Activated T-cell treated with anti-CD3 and anti-CD28 coated beads, Interleukin-2, amount 50 U/mL, for 24 hours (primary cell): ENCODE measurements around the gene THAP11.

Source experiments
- DNase-seq: peaks from one replicate; pipeline ENCODE4 v3.0.0-alpha.2; 2020
- H3K27ac Mint-ChIP-seq: 2 replicates; pipeline ENCODE4 v1.8.0; 2020; ENCODE audit warnings: mild to moderate bottlenecking, mixed read lengths
- H3K27me3 Mint-ChIP-seq: 2 replicates; pipeline ENCODE4 v1.8.0; 2020; ENCODE audit warnings: mixed read lengths
- H3K36me3 Mint-ChIP-seq: 2 replicates; pipeline ENCODE4 v1.8.0; 2020; ENCODE audit warnings: low read depth, mixed read lengths
- H3K4me1 Mint-ChIP-seq: 2 replicates; pipeline ENCODE4 v1.8.0; 2020; ENCODE audit warnings: low read depth, mixed read lengths
- H3K4me3 Mint-ChIP-seq: 2 replicates; pipeline ENCODE4 v1.8.0; 2020; ENCODE audit warnings: mild to moderate bottlenecking, moderate library complexity, mixed read lengths
- H3K9me3 Mint-ChIP-seq: 2 replicates; pipeline ENCODE4 v1.8.0; 2020; ENCODE audit warnings: mixed read lengths

Gene THAP11

DNA sequence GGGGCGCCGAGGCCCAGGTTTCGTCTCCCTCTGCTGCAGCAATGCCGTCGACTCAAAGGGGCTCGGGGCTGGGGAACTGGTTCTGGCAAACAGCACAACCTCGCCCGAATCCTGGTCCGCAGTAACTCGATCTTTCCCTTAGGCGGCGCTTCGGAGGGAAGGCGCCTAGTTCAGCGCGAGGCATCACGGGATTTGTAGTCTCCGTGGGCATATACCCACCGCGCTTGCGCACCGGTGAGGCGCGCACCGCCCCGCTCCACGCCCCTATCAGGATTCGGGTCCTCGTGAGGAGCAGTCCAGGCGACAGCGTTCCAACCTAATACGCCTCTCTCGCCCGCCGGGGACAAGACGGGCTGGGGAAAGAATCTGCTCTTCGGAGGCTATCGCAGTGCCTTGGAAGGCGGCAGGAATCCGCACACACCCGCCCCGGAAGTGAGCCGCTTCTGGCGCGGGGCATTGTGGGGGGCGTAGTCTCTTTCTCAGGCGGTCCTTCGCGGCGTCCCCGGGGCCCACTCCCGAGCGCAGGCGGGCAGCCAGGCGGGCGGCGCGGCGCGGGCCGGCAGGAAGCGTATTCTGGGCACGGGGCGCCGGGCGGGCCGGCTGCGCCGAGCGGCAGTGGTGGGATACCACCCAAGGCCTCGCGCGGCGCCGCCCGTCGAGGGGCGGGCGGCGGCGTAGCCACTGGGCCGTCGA is at the start of gene THAP11:
THAP11 (plus strand) TSS at position 505 of the 693 bp plus-strand sequence. CDS start 235 bp downstream, outside the sequence.
- Mint-ChIP-seq H3K9me3 (no peaks in the 10 kb centered on the region), H3K4me3 (peak within 1 kb of the TSS; percentile 96), H3K36me3 (peaks cover 36% of the 10 kb centered on the region), H3K27me3 (no peaks in the 10 kb centered on the region), H3K4me1 (peaks cover 38% of the 10 kb centered on the region), H3K27ac (peak within 1 kb of the TSS; percentile 99)
- DNase-seq: peak; percentile 97

DNA sequence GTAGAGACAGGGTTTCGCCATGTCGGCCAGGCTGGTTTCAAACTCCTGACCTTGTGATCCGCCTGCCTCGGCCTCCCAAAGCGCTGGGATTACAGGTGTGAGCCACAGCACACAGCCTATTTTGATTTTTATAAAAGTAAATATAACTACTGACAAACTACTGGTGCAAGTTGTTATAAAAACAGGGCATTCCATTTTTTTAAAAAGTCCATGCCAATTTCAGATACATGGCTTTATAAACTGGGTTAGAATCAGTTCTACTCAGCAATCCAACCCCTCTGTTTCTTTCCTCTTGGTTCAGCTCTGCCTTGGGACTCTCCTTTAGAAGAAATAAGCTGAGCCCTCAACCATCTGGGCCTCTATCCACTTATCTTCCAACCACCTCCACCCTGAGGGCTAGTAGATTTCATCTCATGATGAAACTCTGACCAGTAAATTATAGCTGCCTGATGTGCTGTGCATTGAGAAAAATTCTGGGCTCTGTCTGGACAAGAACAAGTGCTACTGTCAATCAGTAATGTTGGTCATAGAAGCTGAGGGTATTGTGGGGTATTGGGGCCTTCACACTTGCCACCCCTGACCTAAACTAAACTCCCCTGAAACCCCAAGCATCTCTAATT is 45.9 kb upstream of the THAP11 start:
- Mint-ChIP-seq H3K9me3 (no peaks in the 10 kb centered on the region), H3K4me3 (no peak overlapping the region), H3K4me1 (peaks cover 39% of the 10 kb centered on the region), H3K36me3 (peaks cover 46% of the 10 kb centered on the region), H3K27me3 (no peaks in the 10 kb centered on the region), H3K27ac (no peak overlapping the region)
- DNase-seq: no peak

DNA sequence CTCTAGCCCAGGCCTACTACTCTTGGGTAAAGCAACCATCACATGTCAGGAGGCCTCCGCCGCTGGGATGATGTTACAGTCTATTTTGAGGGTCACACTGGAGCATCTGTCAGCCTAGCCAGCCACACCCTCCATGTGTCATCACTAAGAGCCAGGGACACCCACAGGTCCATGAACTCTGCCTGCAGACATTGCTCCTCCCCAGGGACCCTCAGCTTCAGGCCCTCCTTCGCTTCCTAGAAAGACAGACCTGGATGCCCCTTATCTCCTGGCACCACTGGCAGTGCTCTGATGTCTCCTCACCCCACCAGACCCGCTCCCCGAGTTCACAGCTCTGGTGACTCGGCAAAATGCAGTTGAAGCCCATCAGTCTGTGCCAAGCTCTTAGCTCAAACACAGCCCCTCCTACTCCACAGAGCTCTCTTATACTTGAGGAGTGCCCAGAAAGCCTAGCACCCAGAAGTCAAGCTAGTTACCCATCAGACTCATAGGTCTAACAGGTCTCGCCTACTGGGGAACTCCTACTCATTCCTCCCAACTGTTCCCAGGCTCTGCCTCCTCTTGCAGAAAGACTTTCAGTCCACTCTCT is 41.7 kb upstream of the THAP11 start:
- Mint-ChIP-seq H3K27me3 (no peaks in the 10 kb centered on the region), H3K4me1 (peaks cover 70% of the 10 kb centered on the region), H3K36me3 (peaks cover 81% of the 10 kb centered on the region), H3K27ac (peak overlapping the region; percentile 63), H3K4me3 (no peak overlapping the region), H3K9me3 (no peaks in the 10 kb centered on the region)
- no peak for DNase-seq

DNA sequence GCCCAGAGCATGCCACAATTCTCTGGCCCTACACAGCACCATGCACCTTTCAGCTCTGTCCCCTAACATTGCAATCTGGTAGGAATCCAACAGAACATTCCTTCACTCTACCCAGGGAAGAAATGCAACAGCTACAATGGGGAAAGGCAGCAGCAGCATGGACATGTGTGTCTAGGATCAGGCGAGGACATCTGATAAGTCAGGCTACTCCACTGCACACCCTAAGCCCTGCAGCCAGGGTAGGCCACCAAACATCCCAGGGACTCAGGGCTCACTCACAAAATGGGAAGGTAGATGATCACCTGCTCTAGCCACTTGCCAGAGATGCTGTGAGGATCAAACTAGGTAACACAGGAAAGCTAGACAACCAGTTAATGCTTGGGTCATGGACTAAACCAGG is 40.9 kb upstream of the THAP11 start:
- Mint-ChIP-seq H3K4me3 (no peak overlapping the region), H3K27me3 (no peaks in the 10 kb centered on the region), H3K27ac (no peak overlapping the region), H3K4me1 (peaks cover 74% of the 10 kb centered on the region), H3K36me3 (peaks cover 87% of the 10 kb centered on the region), H3K9me3 (no peaks in the 10 kb centered on the region)
- DNase-seq: no peak

DNA sequence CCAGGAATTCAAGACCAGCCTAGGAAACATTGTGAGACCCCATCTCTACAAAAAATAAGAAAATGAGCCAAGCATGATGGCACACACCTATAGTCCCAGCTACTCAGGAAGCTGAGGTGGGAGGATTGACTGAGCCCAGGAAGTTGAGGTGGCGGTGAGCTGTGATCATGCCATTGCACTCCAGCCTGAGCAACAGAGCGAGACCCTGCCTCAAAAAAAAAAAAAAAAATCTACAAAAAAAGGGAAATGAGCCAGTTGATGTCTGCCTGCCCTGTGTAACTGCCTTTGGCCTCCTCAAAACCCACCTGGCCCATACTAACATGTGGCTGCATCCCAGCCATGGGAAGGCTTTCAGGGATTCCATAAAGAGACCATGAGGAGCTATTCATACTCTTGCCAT is 40.2 kb upstream of the THAP11 start:
- H3K9me3 Mint-ChIP-seq: no peaks in the 10 kb centered on the region
- peaks cover 69% of the 10 kb centered on the region for H3K4me1 Mint-ChIP-seq
- DNase-seq: no peak
- peak overlapping the region; percentile 83 for H3K27ac Mint-ChIP-seq
- H3K27me3 Mint-ChIP-seq: no peaks in the 10 kb centered on the region
- H3K36me3 Mint-ChIP-seq: peaks cover 83% of the 10 kb centered on the region
- peak overlapping the region; percentile 25 for H3K4me3 Mint-ChIP-seq

DNA sequence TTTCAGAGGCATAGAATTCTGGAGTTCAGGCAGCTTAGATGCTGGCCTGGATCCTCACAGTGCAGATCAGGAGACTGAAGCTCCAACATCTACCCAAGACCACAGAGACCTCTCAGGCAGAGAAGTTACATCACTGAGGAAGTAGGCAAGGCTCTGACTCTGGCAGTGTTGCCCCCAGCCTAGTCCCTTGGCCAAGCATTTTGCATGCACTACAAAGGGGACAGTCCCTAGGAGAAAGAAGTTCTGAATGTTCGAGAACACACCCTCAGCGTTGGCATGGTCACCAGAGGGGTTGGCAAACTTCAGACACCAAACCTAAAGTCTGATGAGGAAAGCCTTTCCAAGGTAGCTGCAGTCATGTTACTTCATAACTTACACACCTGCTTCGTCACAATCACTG is 38.2 kb upstream of the THAP11 start:
- H3K4me1 Mint-ChIP-seq: peaks cover 63% of the 10 kb centered on the region
- H3K36me3 Mint-ChIP-seq: peaks cover 67% of the 10 kb centered on the region
- no peak for DNase-seq
- peak overlapping the region; percentile 72 for H3K27ac Mint-ChIP-seq
- no peaks in the 10 kb centered on the region for H3K27me3 Mint-ChIP-seq
- no peaks in the 10 kb centered on the region for H3K9me3 Mint-ChIP-seq
- H3K4me3 Mint-ChIP-seq: no peak overlapping the region

DNA sequence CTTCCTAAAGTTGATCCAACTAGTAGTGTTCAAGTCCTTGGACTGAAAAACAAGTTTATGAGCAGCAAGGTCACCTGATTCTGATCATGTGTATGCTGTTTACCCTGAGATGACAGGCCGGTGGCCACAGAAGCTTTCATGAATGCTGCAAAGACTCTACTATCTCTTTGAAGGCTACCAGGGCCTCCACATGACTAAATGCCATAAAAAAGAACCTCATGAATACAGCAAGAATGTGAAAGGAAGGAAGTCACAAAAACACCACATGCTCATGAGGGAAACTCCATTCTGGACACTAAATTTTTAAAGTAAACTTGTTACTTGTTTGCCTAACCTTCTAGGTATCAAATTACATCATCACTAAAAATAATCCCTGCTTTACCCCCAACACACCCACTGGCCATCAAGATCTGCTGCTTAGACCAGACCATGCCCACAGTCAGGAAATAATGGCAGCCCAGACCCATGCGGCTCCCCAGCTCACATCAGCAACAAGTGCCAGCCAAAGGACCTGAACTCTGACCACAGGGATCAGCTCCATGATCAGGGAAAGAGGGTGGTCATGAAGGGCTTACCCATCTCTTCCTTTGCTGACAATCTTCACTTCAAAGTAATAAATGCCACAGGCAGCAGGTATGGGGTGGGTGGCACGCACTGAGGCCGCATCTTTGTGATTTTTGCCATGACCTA is 37.1 kb upstream of the THAP11 start:
- H3K4me1 Mint-ChIP-seq: peaks cover 59% of the 10 kb centered on the region
- H3K36me3 Mint-ChIP-seq: peaks cover 62% of the 10 kb centered on the region
- no peaks in the 10 kb centered on the region for H3K27me3 Mint-ChIP-seq
- peak overlapping the region; percentile 99 for H3K27ac Mint-ChIP-seq
- H3K9me3 Mint-ChIP-seq: no peaks in the 10 kb centered on the region
- no peak for DNase-seq
- peak overlapping the region; percentile 93 for H3K4me3 Mint-ChIP-seq

DNA sequence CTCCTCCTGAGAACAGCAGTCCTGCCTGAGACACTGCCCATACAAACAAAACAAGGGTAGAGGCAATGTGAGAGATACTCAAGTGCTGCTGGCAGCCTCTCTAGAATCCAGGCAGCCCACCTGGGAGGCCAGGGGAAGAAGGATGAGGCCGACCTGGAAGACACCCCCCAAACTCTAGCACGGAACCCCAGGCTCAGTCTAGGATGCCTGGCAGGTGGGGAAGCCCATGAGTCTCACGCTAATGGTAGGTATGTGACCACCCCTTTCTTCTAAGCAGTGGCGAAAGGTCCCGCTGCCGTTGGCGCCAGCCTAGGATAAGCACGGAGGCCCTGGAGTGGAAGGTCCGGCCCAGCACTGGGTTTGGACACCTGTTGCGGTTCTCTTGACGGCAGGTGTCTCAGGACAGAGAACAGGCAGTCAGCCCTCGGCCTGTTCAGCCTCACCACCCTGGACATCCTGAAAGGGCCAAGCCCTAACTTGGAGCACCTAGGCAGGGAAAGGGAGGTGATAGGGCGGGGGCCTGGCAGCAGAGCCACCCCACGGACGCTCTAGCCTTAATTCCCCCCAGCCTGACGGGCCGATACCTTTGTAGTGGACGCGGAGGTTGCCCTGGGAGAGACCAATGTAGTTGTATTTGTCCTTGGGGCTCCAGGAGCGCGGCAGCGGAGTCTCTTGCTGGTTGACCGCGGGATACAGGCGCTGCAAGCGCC is 36.2 kb upstream of the THAP11 start:
- H3K27me3 Mint-ChIP-seq: no peaks in the 10 kb centered on the region
- peak overlapping the region; percentile 99 for H3K27ac Mint-ChIP-seq
- H3K4me3 Mint-ChIP-seq: peak overlapping the region; percentile 93
- H3K9me3 Mint-ChIP-seq: no peaks in the 10 kb centered on the region
- peaks cover 50% of the 10 kb centered on the region for H3K4me1 Mint-ChIP-seq
- peaks cover 53% of the 10 kb centered on the region for H3K36me3 Mint-ChIP-seq
- DNase-seq: no peak

DNA sequence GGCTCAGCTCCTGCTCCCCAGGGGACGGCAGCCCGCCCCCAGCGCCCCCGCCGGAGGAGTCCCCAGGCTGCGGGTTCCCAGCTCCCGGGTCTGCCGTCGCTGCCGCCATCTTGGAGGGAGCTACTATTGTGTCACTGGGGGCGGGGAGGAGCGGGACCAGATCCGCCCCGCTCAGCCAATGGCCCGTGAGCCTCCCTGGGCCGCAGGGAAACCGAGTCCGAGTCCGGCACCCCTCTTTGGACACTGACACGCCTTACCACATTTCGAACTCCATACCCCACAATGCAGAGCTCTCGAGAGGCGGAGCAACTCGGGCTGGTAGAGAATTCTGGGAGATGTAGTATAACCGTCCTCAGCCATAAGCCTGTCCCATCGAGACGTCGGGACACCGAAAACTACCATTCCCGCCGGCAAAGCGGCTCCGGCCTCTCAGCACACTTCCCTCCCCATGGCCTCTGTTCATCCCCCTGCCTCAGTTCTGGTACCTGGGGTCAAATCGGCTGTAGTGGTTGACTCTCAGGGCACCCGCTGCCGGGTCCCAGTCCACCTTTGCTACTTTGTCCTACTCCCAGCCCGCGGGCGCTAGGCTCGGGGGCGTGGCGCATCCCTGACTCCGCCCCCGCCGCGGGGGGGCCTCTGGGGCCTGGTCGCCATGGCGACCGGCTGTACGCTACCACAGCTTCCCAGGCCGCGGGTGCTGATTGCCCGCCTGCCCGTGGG is 35.5 kb upstream of the THAP11 start, which contains the start of the genes RANBP10 and TSNAXIP1:
RANBP10 (minus strand) TSS at position 133 of the 720 bp plus-strand sequence; CDS start at position 109, 24 bp downstream.
TSNAXIP1 (plus strand) TSS at position 462 of the 720 bp plus-strand sequence. CDS start 261 bp downstream, outside the sequence.
- H3K4me1 Mint-ChIP-seq: peaks cover 43% of the 10 kb centered on the region
- H3K36me3 Mint-ChIP-seq: peaks cover 46% of the 10 kb centered on the region
- H3K9me3 Mint-ChIP-seq: no peaks in the 10 kb centered on the region
- peak; percentile 93 for DNase-seq
- H3K4me3 Mint-ChIP-seq: peak within 1 kb of the TSS; percentile 93
- H3K27ac Mint-ChIP-seq: peak within 1 kb of the TSS; percentile 99
- no peaks in the 10 kb centered on the region for H3K27me3 Mint-ChIP-seq

DNA sequence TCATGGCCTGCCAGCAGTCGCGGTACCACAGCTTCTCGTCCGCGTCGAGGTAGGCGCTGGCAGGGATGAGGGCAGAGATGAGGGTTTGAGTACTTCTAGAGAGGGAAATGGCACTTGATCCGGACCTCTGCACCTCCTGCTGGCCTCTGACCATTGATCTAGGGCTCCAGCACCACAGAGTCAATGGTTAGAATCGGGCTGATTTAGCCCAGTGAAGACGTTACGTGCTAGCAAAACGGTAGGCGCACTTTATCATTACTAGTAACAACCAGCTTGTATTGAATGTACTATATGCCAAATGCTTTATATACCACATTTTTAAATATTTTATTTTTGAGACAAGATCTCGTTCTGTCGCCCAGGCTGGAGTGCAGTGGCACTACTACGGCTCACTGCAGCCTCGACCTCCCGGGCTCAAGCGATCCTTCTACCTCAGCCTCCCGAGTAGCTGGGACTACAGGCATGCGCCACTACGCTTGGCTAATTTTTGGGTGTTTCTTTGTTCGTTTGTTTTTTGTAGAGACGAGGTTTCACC is 34.9 kb upstream of the THAP11 start:
- H3K36me3 Mint-ChIP-seq: peaks cover 39% of the 10 kb centered on the region
- H3K4me1 Mint-ChIP-seq: peaks cover 36% of the 10 kb centered on the region
- H3K9me3 Mint-ChIP-seq: no peaks in the 10 kb centered on the region
- no peak for DNase-seq
- H3K27me3 Mint-ChIP-seq: no peaks in the 10 kb centered on the region
- peak overlapping the region; percentile 93 for H3K4me3 Mint-ChIP-seq
- H3K27ac Mint-ChIP-seq: peak overlapping the region; percentile 99

DNA sequence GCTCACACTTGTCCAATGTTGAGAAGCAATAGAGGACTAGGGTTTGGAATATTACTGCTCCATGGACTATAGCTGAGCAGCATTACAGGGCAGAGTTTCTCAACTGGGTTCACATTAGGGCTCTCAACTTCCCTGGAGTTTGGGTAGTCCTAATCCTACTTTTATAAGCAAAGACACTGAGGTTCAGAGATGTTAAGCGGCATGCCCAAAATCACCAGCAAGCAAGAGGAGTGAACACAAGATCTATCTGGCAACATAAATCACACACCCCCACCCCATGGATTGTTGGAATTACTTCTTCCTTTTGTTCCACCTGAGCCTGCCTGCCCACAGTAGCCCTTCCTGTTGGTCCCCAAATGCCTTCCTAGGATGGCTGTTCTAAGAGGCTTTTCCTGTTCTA is 30.2 kb upstream of the THAP11 start:
- Mint-ChIP-seq H3K27me3 (no peaks in the 10 kb centered on the region), H3K9me3 (no peaks in the 10 kb centered on the region), H3K36me3 (no peaks in the 10 kb centered on the region), H3K27ac (no peak overlapping the region), H3K4me3 (no peak overlapping the region), H3K4me1 (peaks cover 11% of the 10 kb centered on the region)
- no peak for DNase-seq

DNA sequence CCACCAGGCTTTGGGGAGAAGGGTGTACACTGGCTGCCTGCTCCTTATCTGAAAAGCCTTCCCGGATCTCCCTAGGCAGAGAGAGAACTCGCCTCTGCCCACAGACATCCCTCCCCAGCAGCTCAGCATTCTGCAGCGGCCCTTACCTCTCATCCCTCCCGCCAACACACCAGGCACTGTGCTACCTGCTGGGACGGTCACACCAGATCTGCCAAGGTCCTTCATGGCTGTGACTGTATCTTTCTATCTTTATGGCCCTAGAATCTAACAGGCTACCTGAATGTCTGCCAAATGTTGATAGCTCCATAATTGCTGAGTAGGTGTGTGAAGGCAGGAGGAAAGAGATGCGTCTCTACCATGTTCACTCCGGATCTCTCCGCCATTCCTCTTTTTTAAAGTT is 27.6 kb upstream of the THAP11 start:
- no peak for DNase-seq
- Mint-ChIP-seq H3K4me1 (peaks cover 5% of the 10 kb centered on the region), H3K27me3 (no peaks in the 10 kb centered on the region), H3K9me3 (no peaks in the 10 kb centered on the region), H3K36me3 (no peaks in the 10 kb centered on the region), H3K27ac (no peak overlapping the region), H3K4me3 (no peak overlapping the region)

DNA sequence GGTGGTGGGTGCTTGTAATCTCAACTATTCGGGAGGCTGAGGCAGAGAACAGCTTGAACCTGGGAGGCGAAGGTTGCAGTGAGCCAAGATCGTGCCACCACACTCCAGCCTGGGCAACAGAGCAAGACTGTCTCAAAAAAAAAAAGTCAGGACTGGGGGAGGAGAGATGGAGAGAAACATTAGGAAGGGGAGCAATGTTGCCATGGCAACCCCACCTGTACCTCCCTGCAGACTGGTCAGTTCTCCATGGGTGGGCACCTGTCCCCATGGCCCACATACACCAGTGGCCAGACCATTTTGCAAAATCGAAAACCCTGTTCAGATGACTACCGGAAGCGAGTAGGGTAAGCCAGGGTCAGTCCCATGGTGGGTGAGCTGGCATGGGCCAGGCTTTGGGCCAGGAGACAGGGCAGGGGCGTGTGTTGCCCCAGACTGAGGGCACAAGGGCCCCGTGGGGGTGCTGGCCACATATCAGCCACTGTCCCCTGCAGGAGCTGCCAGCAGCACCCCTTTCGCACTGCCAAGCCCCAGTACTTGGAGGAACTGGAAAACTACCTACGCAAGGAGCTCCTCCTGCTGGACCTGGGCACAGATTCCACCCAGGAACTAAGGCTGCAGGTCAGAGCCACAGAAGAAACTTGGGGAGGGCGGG is 21.4 kb upstream of the THAP11 start:
- H3K4me3 Mint-ChIP-seq: no peak overlapping the region

More for the DNA sequence above, 21.4 kb upstream of the THAP11 start:
- Mint-ChIP-seq H3K27me3 (no peaks in the 10 kb centered on the region), H3K4me1 (peaks cover 5% of the 10 kb centered on the region), H3K27ac (no peak overlapping the region), H3K36me3 (no peaks in the 10 kb centered on the region), H3K9me3 (no peaks in the 10 kb centered on the region)
- no peak for DNase-seq
